Upper lobe of right lung (tissue), 1 donor: ENCODE measurements around the gene CAPN12. TPM values are rescaled to one million over a fixed set of nuclear protein-coding genes. Genes with fewer than 3 reads are reported as not detected.
A peak's percentile ranks its signal among the peaks of the same experiment; 100 is the strongest.

Experiments used
- ATAC-seq: fragments of 200-7000 bp; cut with Tn5 transposase; one replicate; pipeline ENCODE4 v1.9.1; 2020; ENCODE audit warnings: mild to moderate bottlenecking, moderate library complexity
- DNase-seq: peaks from one replicate; pipeline ENCODE4 v3.0.0-alpha.2; 2020
- H3K27ac ChIP-seq: fragments of 200-600 bp; one replicate; pipeline ENCODE4 v1.8.0; 2022
- H3K27me3 ChIP-seq: fragments of 200-600 bp; one replicate; pipeline ENCODE4 v1.8.0; 2022; ENCODE audit warnings: mild to moderate bottlenecking
- H3K36me3 ChIP-seq: fragments of 200-600 bp; one replicate; pipeline ENCODE4 v1.8.0; 2022
- H3K4me1 ChIP-seq: fragments of 200-600 bp; one replicate; pipeline ENCODE4 v1.8.0; 2022
- H3K4me3 ChIP-seq: fragments of 200-600 bp; one replicate; pipeline ENCODE4 v1.8.0; 2022; ENCODE audit warnings: mild to moderate bottlenecking
- H3K9me3 ChIP-seq: fragments of 200-600 bp; one replicate; pipeline ENCODE4 v1.8.0; 2022
- intact Hi-C: fragments of 100-400 bp; cut with DNase I; formaldehyde crosslinking; loops from one replicate; pipeline ENCODE4 v1.11.0; 2022
- total RNA-seq: library from RNA; stranded (reverse); fragmentation: NEBNext Ultra II Directional; extraction: Animal tissue kit (Norgen Biotek cat#: 25700); gene quantifications from one replicate; pipeline ENCODE4 v1.2.1, GENCODE V29; 2021
- TF ChIP-seq, protein P1 (sequence below): fragments of 200-600 bp; IDR thresholded peaks from one replicate; pipeline ENCODE4 v1.8.0; 2022; ENCODE audit warnings: antibody characterized with exemption
- donor health status: DM: no; HTN: yes; CAD: no; lungs with severe emphysema.

The CAPN12 gene
- total RNA-seq, 1 donor from 2014 or later, result 14.4 TPM

DNA sequence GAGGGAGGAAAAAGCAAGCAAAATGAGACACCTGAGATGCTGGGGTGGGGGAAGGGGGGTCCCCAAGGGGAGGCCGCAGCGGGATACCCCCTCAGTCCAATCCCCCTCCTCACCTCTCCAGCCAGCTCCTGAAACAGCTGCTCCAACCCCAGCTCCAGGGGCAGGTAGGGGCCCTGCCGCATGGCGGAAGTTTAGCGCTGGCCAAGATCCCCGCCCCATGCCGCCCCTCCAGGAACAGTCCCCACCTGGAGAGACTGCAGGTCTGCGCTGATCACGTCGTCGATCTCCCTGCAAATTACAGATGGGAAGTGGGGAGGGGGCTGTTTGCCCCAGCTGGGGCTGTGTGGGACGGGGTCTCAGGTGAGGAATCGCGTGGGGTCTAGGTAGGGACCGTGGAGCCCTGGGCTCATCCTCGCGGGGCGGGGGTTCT, 9.0 kb downstream of the CAPN12 start:
- intact Hi-C loops, result no loop called here
- Histone ChIP-seq H3K4me3 (peak overlapping the region; percentile 16), H3K27ac (peak overlapping the region; percentile 58), H3K9me3 (no peaks in the 10 kb centered on the region), H3K27me3 (no peaks in the 10 kb centered on the region), H3K36me3 (peaks cover 9% of the 10 kb centered on the region), H3K4me1 (peaks cover 33% of the 10 kb centered on the region)
- DNase-seq (peak; percentile 70), ATAC-seq (no peak)
- TF ChIP-seq, protein P1, sequence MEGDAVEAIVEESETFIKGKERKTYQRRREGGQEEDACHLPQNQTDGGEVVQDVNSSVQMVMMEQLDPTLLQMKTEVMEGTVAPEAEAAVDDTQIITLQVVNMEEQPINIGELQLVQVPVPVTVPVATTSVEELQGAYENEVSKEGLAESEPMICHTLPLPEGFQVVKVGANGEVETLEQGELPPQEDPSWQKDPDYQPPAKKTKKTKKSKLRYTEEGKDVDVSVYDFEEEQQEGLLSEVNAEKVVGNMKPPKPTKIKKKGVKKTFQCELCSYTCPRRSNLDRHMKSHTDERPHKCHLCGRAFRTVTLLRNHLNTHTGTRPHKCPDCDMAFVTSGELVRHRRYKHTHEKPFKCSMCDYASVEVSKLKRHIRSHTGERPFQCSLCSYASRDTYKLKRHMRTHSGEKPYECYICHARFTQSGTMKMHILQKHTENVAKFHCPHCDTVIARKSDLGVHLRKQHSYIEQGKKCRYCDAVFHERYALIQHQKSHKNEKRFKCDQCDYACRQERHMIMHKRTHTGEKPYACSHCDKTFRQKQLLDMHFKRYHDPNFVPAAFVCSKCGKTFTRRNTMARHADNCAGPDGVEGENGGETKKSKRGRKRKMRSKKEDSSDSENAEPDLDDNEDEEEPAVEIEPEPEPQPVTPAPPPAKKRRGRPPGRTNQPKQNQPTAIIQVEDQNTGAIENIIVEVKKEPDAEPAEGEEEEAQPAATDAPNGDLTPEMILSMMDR, result no peak

DNA sequence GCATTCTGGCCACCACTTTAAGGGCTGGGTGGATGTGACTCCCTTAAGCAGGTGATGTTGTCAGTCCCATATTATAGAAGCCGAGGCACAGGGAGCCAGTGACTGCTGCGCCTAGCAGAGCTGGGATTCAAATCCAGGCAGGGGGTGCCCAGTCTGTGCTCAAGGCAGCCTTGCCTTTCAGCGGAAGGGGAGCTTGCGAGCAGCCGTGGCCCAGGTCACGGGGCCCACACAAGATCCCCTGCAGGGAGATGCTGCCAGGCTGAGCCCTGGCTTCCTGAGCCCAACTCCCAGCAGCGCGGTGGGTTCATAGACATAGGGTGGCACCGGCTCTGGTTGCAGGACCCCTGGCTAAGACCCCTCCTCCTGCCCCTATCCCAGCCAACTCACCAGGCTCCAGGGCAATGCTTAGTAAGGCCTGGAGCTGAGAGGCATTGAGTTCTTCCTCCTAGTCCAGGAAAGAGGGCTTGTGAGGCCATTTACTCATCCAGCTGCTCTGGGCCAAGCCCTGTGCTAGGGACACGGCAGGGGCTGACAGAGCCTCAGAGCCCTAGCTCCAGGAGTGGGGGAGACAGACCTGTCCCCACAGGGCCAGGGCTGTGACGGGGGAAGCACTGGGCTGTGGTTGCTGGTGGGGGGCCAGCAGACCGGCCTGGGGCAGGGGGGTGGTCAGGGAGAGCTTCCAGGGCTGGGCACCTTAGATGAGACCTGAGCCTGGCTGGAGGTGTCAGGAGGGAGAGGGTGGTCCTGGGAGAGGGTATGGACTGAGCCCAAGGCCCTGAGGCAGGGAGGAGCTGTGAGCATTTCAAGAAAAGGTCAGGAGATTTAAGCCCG, 9.6 kb downstream of the CAPN12 start:
- intact Hi-C loops, result no loop called here
- peak; percentile 1 for ATAC-seq
- peak; percentile 68 for DNase-seq
- TF ChIP-seq, protein P1, result no peak
- Histone ChIP-seq H3K4me3 (peak overlapping the region; percentile 16), H3K9me3 (no peaks in the 10 kb centered on the region), H3K4me1 (peaks cover 33% of the 10 kb centered on the region), H3K36me3 (peaks cover 13% of the 10 kb centered on the region), H3K27ac (peak overlapping the region; percentile 58), H3K27me3 (no peaks in the 10 kb centered on the region)

DNA sequence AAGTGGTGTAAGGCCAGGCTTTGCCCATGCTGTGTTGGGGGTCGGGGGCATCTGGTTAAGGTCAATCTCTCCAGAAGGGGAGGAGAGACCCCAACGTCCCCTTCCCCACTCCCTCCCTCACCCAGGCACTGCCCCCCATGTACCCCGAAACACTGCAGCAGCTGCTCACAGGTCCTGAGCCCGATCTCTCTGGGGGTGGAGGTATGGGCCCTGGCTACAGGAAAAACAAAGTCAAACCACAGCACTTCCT, 10.2 kb downstream of the CAPN12 start:
- Histone ChIP-seq H3K4me3 (no peak overlapping the region), H3K27ac (peak overlapping the region; percentile 58), H3K4me1 (peaks cover 33% of the 10 kb centered on the region), H3K27me3 (no peaks in the 10 kb centered on the region), H3K9me3 (no peaks in the 10 kb centered on the region), H3K36me3 (peaks cover 19% of the 10 kb centered on the region)
- DNase-seq, result no peak
- ATAC-seq, result no peak
- intact Hi-C loops, result no loop called here
- TF ChIP-seq, protein P1, result no peak

DNA sequence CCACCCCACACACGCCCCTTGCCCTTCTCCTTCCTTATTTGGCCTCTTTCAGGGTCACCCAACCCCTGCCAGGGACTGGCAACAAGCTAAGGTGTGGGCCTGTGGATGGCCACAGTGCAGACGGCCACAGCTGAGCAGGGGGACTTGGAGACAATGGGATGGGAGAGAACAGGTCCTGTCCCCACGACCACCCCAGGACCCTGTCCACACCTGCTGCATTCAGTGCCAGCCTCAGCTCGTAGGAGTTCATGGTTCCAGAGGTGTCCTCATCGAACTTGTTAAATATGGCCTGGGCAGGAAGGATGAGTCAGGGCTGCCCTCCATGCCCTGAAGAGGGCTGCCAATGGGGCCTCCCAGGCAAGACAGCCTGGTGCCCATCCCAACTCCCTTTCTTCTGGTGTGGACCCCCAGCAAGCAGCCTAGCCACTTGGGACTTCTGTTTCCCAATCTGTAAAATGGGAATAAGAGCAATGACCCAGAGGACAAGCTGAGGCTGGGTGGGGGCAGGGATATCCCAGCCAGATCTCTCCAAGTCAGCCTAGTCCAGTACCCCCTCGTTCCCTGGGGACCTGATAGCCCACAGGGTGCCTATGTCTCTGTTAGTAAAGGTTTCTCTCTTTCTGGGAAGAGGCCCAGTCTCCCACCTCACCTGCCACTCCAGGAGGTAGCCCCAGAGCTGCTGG, 10.6 kb downstream of the CAPN12 start:
- H3K36me3 ChIP-seq, result peaks cover 23% of the 10 kb centered on the region
- no peaks in the 10 kb centered on the region for H3K27me3 ChIP-seq
- TF ChIP-seq, protein P1, result no peak
- ATAC-seq (no peak), DNase-seq (peak; percentile 65)
- no peaks in the 10 kb centered on the region for H3K9me3 ChIP-seq
- H3K27ac ChIP-seq, result peak overlapping the region; percentile 58
- peaks cover 33% of the 10 kb centered on the region for H3K4me1 ChIP-seq
- intact Hi-C loops, result no loop called here
- no peak overlapping the region for H3K4me3 ChIP-seq

DNA sequence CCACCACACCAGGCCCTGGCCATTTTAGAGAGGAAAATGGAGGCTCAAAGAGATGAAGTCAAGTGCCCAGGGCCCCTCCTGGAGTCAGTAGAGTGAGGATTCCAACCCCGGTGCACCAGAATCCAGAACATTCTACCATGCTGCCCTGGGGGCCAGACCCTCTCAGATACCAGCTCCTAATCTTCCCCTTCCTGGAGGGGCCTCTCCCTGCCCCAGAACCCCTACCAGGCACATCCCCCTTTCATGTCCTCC, 11.1 kb downstream of the CAPN12 start:
- Histone ChIP-seq H3K9me3 (no peaks in the 10 kb centered on the region), H3K27ac (peak overlapping the region; percentile 58), H3K4me3 (no peak overlapping the region), H3K27me3 (no peaks in the 10 kb centered on the region), H3K36me3 (peaks cover 24% of the 10 kb centered on the region), H3K4me1 (peaks cover 33% of the 10 kb centered on the region)
- TF ChIP-seq, protein P1, result no peak
- ATAC-seq, result no peak
- intact Hi-C loops, result no loop called here
- DNase-seq, result no peak
